ENCODE measurements around the gene WNK1.
"Not testable (repeated sequence)": the region's sequence is repeated elsewhere in the genome, so short reads cannot be mapped to it uniquely, and the experiment has no call there.

The WNK1 gene

GRCh38 chr12:911191-911826 is 158.9 kb downstream of the WNK1 start:
- DNase-seq (ENCODE audit: low spot score) = no peak

DNA sequence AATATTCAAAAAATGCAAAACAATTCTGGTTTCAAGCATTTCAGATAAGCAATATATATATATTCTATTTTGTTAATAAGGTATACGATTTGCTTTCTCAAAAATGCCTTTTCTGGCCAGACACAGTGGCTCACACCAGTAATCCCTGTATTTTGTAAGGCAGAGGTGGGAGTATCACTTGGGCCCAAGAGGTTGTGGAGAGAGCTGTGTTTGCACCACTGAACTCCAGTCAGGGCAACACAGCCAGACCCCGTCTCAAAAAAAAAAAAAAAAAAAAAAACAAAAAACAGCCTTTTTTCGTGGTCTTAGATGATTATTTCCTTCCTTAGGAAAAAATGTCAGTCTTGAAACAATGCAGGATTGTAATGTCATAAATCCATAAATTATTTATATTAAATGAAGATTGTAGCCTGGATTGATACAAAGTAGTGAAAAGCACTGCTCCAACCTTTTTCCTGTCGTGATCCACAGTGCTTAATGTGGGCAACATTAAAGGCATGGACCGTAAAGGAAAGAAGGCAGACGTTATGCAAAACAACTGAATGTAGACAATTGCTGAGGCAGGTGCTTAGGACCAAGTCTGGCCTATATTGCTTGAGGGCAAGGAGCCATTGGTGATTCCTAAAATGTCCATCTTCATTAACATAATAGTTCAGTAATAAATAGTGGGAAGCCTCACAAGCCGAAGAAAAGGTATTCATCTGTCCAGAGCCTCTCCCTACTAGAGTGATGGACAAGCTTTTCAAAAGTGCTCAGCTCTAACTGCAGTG is 160.3 kb downstream of the WNK1 start:
- no peak for DNase-seq (ENCODE audit: low spot score)

- no peak for DNase-seq (ENCODE audit: low spot score)
These were observed 161.7 kb downstream of the WNK1 start for GRCh38 chr12:913919-914698.

DNA sequence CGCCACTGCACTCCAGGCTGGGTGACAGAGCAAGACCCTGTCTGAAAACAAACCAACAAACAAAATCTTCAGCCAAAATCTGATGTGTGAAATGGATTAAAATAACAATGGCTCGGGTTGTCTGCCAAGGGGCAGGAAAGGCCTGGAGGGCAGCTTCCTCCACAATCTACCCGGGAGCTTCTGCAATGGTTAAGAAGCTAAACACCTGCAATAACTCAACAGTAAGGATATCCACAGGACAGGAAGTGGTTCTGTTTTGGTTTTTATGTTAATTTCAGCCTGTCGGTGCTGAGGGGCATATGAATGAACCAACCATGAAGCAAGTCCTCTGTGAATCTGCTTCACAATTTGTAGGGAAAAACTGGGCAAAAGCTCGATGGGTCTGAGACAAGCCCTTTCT is 162.7 kb downstream of the WNK1 start:
- DNase-seq (ENCODE audit: low spot score) = no peak

DNA sequence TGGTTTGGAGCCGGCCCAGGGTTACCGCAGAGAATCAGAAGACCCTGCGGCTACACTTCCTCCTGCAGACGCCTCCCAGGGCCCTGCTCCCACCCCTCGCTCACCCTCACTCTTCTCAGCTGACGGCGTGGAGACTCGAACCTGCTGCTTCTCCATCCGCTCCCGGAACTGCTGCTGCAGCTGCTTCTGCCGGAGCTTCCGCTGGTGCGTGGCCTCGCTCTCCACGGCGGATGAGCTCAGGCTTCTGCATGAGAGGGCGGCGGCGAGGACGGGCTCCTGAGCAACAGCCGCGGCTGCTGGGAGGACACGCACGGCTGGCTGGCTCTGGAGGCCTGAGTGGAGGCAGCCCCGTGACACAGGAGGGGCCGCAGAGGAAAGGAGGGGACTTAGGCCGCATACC is 163.9 kb downstream of the WNK1 start:
- DNase-seq (ENCODE audit: low spot score) = peak; percentile 13

- no peak for DNase-seq (ENCODE audit: low spot score)
These were observed 164.5 kb downstream of the WNK1 start for GRCh38 chr12:916712-917445.

DNA sequence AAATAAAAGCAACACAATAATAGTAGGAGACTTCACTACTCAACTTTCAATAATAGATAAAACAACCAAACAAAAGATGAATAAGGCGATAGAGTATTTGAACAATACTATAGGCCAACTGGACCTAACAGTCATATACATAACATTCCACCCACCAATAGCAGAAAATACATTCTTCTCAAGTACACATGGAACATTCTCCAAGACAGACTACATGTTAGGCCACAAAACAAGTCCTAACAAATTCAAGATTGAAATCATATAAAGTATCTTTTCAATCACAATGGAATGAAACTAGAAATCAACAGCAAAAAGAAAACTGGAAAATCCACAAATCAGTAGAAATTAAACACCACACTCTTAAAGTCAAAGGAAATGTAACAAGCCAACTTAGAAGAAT is 168.3 kb downstream of the WNK1 start:
- DNase-seq (ENCODE audit: low spot score) = no peak

DNA sequence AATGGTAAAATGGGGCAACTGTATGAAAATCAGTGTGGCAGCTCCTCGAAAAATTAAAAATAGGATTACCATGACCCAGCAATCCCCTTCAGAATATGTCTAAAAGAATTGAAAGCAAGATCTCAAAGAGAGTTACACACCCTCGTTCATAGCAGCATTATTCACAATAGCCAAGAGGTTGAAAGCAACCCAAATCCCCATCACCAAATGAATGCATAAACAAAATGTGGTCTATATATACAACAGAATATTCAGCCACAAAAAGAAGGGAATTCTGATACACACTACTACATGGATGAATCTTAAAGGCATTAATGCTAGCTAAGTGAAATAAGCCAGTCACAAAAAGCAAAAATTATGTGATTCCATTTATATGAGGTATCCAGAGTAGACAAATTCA is 169.9 kb downstream of the WNK1 start:
- DNase-seq (ENCODE audit: low spot score) = no peak

DNA sequence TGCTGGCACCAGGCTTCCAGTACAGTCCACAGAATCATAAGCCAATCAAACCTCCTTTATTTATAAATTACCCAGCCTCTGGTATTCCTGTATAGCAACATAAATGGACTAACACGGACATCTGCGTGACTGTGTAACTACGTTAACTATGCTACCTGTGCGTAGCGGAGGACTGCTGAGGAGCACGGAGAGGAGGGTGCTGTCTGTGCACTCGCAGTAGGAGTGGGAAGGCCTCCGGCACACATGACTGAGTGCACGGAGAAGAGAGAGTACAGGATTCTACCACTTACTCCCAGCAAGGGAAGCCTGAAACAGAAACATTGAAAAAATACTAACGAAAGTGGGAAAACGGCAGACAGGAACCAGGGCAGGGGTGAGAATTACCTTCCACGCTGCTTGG is 174.3 kb downstream of the WNK1 start:
- DNase-seq (ENCODE audit: low spot score) = no peak

GRCh38 chr12:931060-931459 is 178.7 kb downstream of the WNK1 start:
- no peak for DNase-seq (ENCODE audit: low spot score)

DNA sequence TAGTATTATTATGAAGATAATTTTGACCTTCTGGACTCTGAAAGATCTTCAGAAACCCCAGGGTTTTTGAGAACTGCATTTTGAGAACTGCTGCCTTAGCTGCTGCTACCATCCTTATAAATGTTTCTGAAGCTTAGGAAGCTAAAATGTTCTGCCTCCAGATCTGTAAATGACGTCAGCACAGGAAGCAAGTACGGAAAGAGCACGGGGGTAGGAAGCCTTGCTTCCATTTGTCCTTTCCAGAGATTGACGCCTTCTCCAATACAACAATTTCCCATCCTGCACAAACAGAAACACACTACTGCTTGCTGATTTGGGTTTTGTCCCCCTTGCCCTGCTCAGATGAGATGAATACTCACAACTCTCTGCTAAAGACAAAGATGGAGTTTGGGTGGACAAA is 179.2 kb downstream of the WNK1 start:
- no peak for DNase-seq (ENCODE audit: low spot score)

GRCh38 chr12:935891-936290 is 183.5 kb downstream of the WNK1 start:
- not testable (repeated sequence) for DNase-seq (ENCODE audit: low spot score)

- no peak for DNase-seq (ENCODE audit: low spot score)
These were observed 184.3 kb downstream of the WNK1 start for GRCh38 chr12:936377-937345.

DNA sequence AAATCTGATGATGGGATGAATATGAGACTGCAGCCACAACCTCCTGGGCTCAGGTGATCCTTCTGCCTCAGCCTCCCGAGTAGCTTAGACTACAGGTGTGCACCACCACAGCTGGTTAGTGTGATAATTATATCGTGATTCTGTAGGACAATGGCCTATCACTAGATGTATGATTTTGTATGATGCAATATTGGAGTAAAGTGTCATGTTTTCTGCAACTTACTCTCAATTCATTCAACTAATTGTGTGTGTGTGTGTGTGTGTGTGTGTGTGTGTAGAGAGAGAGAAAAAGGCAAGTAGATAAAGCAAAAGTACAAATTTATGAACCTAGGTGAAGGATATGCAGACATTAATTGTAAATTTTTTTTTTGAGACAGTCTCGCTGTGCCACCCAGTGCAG is 186.4 kb downstream of the WNK1 start:
- no peak for DNase-seq (ENCODE audit: low spot score)

- no peak for DNase-seq (ENCODE audit: low spot score)
These were observed 190.7 kb downstream of the WNK1 start for GRCh38 chr12:943051-943450.

- DNase-seq (ENCODE audit: low spot score) = no peak
These were observed 191.8 kb downstream of the WNK1 start for GRCh38 chr12:944211-944610.

DNA sequence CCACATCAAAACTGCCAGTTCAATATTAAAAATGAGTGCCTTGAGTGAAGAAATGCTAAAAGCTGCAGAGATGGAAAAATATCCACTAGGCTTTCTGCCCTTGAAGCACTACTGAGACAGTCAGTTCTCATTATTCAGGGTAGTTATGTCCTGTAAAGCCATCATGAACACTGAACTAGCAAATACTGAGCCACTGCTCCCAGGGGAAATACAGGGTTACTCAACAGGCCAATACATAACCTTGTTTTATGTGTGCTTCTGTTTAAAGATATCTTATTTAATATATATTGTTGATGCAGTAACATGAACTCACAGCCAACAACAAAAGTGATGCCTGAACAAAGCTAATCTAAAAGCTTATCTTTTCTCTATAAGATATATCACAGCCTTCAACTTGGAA is 193.8 kb downstream of the WNK1 start:
- DNase-seq (ENCODE audit: low spot score) = no peak

DNA sequence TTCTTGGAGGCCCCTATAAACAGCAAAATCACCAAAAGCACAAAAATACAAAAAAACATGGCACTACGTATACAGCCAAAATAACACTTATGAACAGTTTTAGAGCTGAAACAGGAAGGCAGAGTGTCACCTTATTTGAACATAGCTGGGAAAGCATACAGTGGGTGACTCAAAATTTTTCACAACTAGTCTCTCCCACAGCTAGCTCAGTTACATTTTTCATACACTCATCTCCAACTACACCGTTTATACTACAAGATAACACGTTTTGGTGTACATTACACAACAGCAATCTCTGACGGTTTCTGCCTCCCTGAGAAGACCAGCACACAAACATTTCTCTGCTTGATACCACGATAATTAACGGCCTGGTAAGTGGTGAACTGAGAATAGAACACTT is 194.3 kb downstream of the WNK1 start:
- DNase-seq (ENCODE audit: low spot score) = no peak

DNA sequence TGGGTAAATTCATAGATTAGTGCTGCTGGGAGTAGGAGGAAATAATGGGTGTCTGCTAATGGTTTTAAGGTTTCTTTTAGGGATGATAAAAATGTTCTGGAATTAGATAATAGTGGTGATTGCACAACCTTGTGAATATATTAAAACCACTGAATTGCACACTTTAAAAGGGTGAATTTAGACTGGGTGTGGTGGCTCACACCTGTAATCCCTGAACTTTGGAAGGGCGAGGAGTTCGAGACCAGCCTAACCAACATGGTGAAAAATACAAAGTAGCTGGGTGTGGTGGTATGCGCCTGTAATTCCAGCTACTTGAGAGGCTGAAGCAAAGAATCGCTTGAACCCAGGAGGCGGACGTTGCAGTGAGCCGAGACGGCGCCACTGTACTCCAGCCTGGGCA is 195.9 kb downstream of the WNK1 start:
- no peak for DNase-seq (ENCODE audit: low spot score)

DNA sequence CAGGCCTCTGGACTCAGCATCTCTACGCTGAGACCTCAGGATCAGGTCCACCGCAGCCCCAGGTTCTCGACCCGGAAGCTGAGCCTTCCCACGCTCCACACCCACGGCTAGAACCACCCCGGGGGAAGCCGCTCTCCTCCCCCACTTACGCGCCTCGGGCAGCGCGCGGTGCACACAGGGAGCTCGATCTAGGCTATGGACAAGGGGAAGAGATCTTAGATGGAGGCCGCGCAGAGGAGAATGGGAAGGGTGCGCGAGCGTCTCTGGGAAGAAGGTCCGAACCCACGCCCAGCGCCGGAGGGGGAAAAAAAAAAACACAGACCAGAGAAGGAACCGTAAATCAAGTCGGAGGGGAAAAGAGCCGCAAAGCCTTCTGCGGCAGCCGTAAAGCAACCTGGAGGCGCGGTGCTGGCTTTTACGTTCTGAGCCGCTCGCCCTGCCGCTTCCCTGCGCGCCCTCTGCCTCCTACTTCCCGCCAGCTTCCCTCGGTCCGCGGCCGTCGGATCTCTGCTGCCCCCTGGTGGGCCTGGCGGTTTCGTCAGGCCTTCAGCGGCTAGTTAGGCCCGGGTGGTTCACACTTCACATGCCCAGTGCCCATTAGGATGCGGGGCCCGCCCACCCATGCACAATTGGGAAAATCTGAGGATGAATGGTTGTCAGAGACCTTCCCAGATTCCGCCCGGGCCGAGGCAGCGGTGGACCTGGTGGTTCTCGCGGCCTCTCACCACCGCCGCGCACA is 197.2 kb downstream of the WNK1 start, which contains the start of gene RAD52:
RAD52 (minus strand) TSS at position 242 of the 739 bp plus-strand sequence. CDS start 16,636 bp downstream, outside the sequence.
- DNase-seq (ENCODE audit: low spot score) = peak; percentile 88
